Daoy (cell line): ENCODE results near the gene RFX6. TPM values are rescaled to one million over a fixed set of nuclear protein-coding genes. Genes with fewer than 3 reads are reported as not detected.
"Not testable (repeated sequence)": the region's sequence is repeated elsewhere in the genome, so short reads cannot be mapped to it uniquely, and the experiment has no call there.

ENCODE experiments used
- DNase-seq: peaks from one replicate; pipeline ENCODE4 v3.0.0-alpha.2; 2015; ENCODE audit warnings: low read depth
- total RNA-seq: library from RNA; depleted of rRNA; stranded (reverse); fragments of >200 nt; shearing (Covaris generic); gene quantifications from 2 replicates; pipeline ENCODE4 v1.2.3, GENCODE V29; 2014; rRNA removed

The RFX6 gene
- total RNA-seq = not detected in 2 replicates

- DNase-seq = peak; percentile 9
These were observed at the start of gene RFX6 for GRCh38 chr6:116876635-116877611. RFX6 (plus strand) TSS chr6:116877242; CDS start chr6:116877276, 34 bp downstream.

GRCh38 chr6:116827561-116828240 is 49.3 kb upstream of the RFX6 start:
- no peak for DNase-seq

GRCh38 chr6:116828983-116829382 is 48.1 kb upstream of the RFX6 start, which contains the start of gene GPRC6A:
GPRC6A (minus strand) TSS chr6:116829083; CDS start chr6:116829013, 70 bp downstream.
- no peak for DNase-seq

GRCh38 chr6:116834526-116834925 is 42.5 kb upstream of the RFX6 start:
- DNase-seq = not testable (repeated sequence)

- no peak for DNase-seq
These were observed 40.3 kb upstream of the RFX6 start for GRCh38 chr6:116836606-116837342.

GRCh38 chr6:116840091-116840490 is 37.0 kb upstream of the RFX6 start:
- peak; percentile 79 for DNase-seq

GRCh38 chr6:116842459-116842858 is 34.6 kb upstream of the RFX6 start:
- DNase-seq = no peak

GRCh38 chr6:116847227-116847626 is 29.8 kb upstream of the RFX6 start:
- DNase-seq = no peak

GRCh38 chr6:116858060-116858459 is 19.0 kb upstream of the RFX6 start:
- no peak for DNase-seq

GRCh38 chr6:116859264-116859663 is 17.8 kb upstream of the RFX6 start:
- DNase-seq = no peak

- no peak for DNase-seq
These were observed 10.7 kb upstream of the RFX6 start for GRCh38 chr6:116866281-116866871.

- no peak for DNase-seq
These were observed 4.3 kb upstream of the RFX6 start for GRCh38 chr6:116872771-116873170.

GRCh38 chr6:116876107-116876506 is 935 bp upstream of the RFX6 start:
- no peak for DNase-seq

GRCh38 chr6:116877743-116878142 is 701 bp downstream of the RFX6 start:
- DNase-seq = no peak

GRCh38 chr6:116881236-116881635 is 4.2 kb downstream of the RFX6 start:
- no peak for DNase-seq

- peak; percentile 54 for DNase-seq
These were observed 6.0 kb downstream of the RFX6 start for GRCh38 chr6:116883005-116883404.

- no peak for DNase-seq
These were observed 7.5 kb downstream of the RFX6 start for GRCh38 chr6:116884530-116884929.

GRCh38 chr6:116887168-116887567 is 10.1 kb downstream of the RFX6 start:
- no peak for DNase-seq

GRCh38 chr6:116887894-116888293 is 10.9 kb downstream of the RFX6 start:
- no peak for DNase-seq

GRCh38 chr6:116888732-116889360 is 11.8 kb downstream of the RFX6 start:
- DNase-seq = no peak

- no peak for DNase-seq
These were observed 17.6 kb downstream of the RFX6 start for GRCh38 chr6:116894669-116895068.
